ENCODE data around the gene SLC43A3. TPM values are rescaled to one million over a fixed set of nuclear protein-coding genes. Genes with fewer than 3 reads are reported as not detected.

Gene SLC43A3
- total and polyA plus RNA-seq, 9 of the 15 experiments (the other 6 are each of a cell fraction or from before 2014, with no cell fraction given): 63.7 to 281 (median 139) TPM

GRCh38 chr11:57458410-57459163, 31.7 kb upstream of the SLC43A3 start:
- Histone ChIP-seq H3K4me1 (replicated peaks in 1 of 2; ENCODE audit: control insufficient read depth in 2 of 2, insufficient read depth in 2 of 2, low read length in 2 of 2) (peaks cover 19 to 50% of the 10 kb centered on the region in 2 experiments), H3K4me2 (ENCODE audit: insufficient read depth, low read length) (peak overlapping the region; percentile 82), H3K27ac (ENCODE audit: extremely low read depth, low read depth, low read length) (no peak overlapping the region), H2AFZ (ENCODE audit: low read depth, low read length) (peak overlapping the region; percentile 82), H3K79me2 (ENCODE audit: control insufficient read depth, insufficient read depth, low read length) (no peaks in the 10 kb centered on the region), H3K9ac (ENCODE audit: insufficient read depth in 1 of 2, low read depth in 2 of 2, low read length in 2 of 2) (peak overlapping the region; percentile 45 to 69; a peak in 2 of 4 replicates), H3K9me1 (ENCODE audit: control insufficient read depth, insufficient read depth, low read length) (no peaks in the 10 kb centered on the region), H3K4me3 (peak overlapping the region; percentile 31), H3K36me3 (ENCODE audit: control insufficient read depth, insufficient read depth, low read length) (no peaks in the 10 kb centered on the region), H3K27me3 (ENCODE audit: control insufficient read depth in 2 of 2, insufficient read depth in 2 of 2, low read length in 2 of 2) (no peaks in the 10 kb centered on the region), H3K9me3 (replicated peaks; ENCODE audit: control insufficient read depth, insufficient read depth, low read depth, low read length) (no peaks in the 10 kb centered on the region), H4K20me1 (replicated peaks; ENCODE audit: control insufficient read depth, insufficient read depth, low read length) (peaks cover 5% of the 10 kb centered on the region; the same call in 1 of the 2 replicates)
- POLR2A ChIA-PET: interaction anchor here (1.3 to 2.3 kb wide), 2 partner anchors 14 to 70 kb away, joined by 5 to 7 read pairs; no protein-coding TSS in a partner anchor
- BruUV-seq (replicated peaks): no TSS peak
- FAIRE-seq (peak; percentile 76), ATAC-seq (peak; percentile 51), DNase-seq (ENCODE audit: extremely low read depth in 1 of 4, low spot score in 3 of 4) (peak; percentile 58 to 74 (median 68))
- intact Hi-C loops (cut with micrococcal nuclease): loop anchor here (1.0 to 5.0 kb wide), 3 partner anchors 34 to 1064 kb away; partner anchors contain the start of gene UBE2L6
- WGBS (ENCODE audit: insufficient coverage, low coverage, missing lambda C conversion rate): under 1% methylated on average over 25 of the region's 44 CpGs
- in situ Hi-C loops (cut with MboI): loop anchor here (10.0 kb wide), 1 partner anchor 186 kb away; the partner anchor contains the start of gene YPEL4
- CTCF ChIA-PET (ENCODE audit: low intra/inter-chr PET ratio): interaction anchor here (0.6 to 3.6 kb wide), 5 partner anchors 22 to 636 kb away, joined by 3 to 32 read pairs (median 3); partner anchors contain the start of gene CLP1
- no peak for TF ChIP-seq ZNF830 (CRISPR knock-in tag; IDR thresholded peaks at IDR 0.05)
- TF ChIP-seq DPF2 (IDR thresholded peaks at IDR 0.05): peak; percentile 35; the same call in 1 of the 2 replicates
- no peak for TF ChIP-seq ZNF584 (CRISPR knock-in tag; IDR thresholded peaks at IDR 0.05; ENCODE audit: low read depth)
- TF ChIP-seq ARID3B (CRISPR knock-in tag; IDR thresholded peaks at IDR 0.05; ENCODE audit: borderline replicate concordance): no peak
- no peak for TF ChIP-seq ZNF57 (CRISPR knock-in tag; IDR thresholded peaks at IDR 0.05)
- no peak for TF ChIP-seq RBM15 (IDR thresholded peaks at IDR 0.05; ENCODE audit: insufficient read depth, low read length)
- TF ChIP-seq ARHGAP35 (IDR thresholded peaks at IDR 0.05; ENCODE audit: partially characterized antibody): peak; percentile 80
- TF ChIP-seq CEBPG (CRISPR knock-in tag; IDR thresholded peaks at IDR 0.05): no peak
- TF ChIP-seq CEBPG (tag; conservative IDR thresholded peaks at IDR 0.05 in 1 of 2, IDR thresholded peaks at IDR 0.05 in 1 of 2): no peak
- peak; percentile 20; the same call in 1 of the 2 replicates for TF ChIP-seq TFAP4 (CRISPR knock-in tag; IDR thresholded peaks at IDR 0.05; ENCODE audit: borderline replicate concordance)
- no peak for TF ChIP-seq ZFP30 (CRISPR knock-in tag; IDR thresholded peaks at IDR 0.05; ENCODE audit: borderline replicate concordance)
- no peak for TF ChIP-seq ZKSCAN3 (CRISPR knock-in tag; IDR thresholded peaks at IDR 0.05)
- TF ChIP-seq GABPA (tag; conservative IDR thresholded peaks at IDR 0.05; ENCODE audit: low read depth): no peak
- no peak for TF ChIP-seq TSHZ1 (CRISPR knock-in tag; IDR thresholded peaks at IDR 0.05)
- 0 out of 4 replicates have a peak, but pooled peaks of 1 of the 2 experiments have one; percentile 37 for TF ChIP-seq FOXK2 (conservative IDR thresholded peaks at IDR 0.05 in 1 of 2, IDR thresholded peaks at IDR 0.05 in 1 of 2; ENCODE audit: low read depth in 2 of 2)

All from K562 (cell line).